ENCODE measurements around the gene ACTG1. TPM values are rescaled to one million over a fixed set of nuclear protein-coding genes. Genes with fewer than 3 reads are reported as not detected.

Gene ACTG1
- total RNA-seq, 4 donors from 2014 or later = 972 to 1,850 (median 1,126) TPM

GRCh38 chr17:81520021-81520901 is 7.7 kb upstream of the ACTG1 start:
- intact Hi-C loops (cut with DNase I) = no loop called here
- peaks cover 54 to 69% (median 59%) of the 10 kb centered on the region in 4 donors for H3K4me1 ChIP-seq

GRCh38 chr17:81519284-81520020 is 6.9 kb upstream of the ACTG1 start:
- Histone ChIP-seq H3K9me3 (no peaks in the 10 kb centered on the region), H3K36me3 (no peaks in the 10 kb centered on the region), H3K27ac (replicated peaks in 1 of 4) (peak overlapping the region; percentile 100), H3K27me3 (peaks cover 0 to 17% (median 16%) of the 10 kb centered on the region in 4 donors), H3K4me1 (peaks cover 54 to 69% (median 59%) of the 10 kb centered on the region in 4 donors), H3K4me3 (peak overlapping the region; percentile 88 to 94 (median 91))
- 17% methylated on average over 12 of the region's 61 CpGs for WGBS
- no peak for TF ChIP-seq EP300 (IDR thresholded peaks at IDR 0.05)
- TF ChIP-seq POLR2A (IDR thresholded peaks at IDR 0.05; ENCODE audit: low read depth) = no peak
- peak; percentile 28 to 58 (median 41) for TF ChIP-seq CTCF (IDR thresholded peaks at IDR 0.05)
- TF ChIP-seq POLR2AphosphoS5 (IDR thresholded peaks at IDR 0.05) = peak in 1 of 2 donors; percentile 20
- intact Hi-C loops (cut with DNase I) = loop anchor here (5.0 kb wide), 1 partner anchor 33 kb away; the partner anchor contains the start of gene FAAP100
- no peak for DNase-seq (ENCODE audit: extremely low spot score)

More at GRCh38 chr17:81520021-81520901, 7.7 kb upstream of the ACTG1 start:
- no peaks in the 10 kb centered on the region for H3K36me3 ChIP-seq
- H3K27me3 ChIP-seq = peaks cover 0 to 25% (median 22%) of the 10 kb centered on the region in 4 donors
- H3K9me3 ChIP-seq = no peaks in the 10 kb centered on the region
- no peak for DNase-seq (ENCODE audit: extremely low spot score)
- TF ChIP-seq POLR2A (IDR thresholded peaks at IDR 0.05; ENCODE audit: low read depth) (no peak), EP300 (IDR thresholded peaks at IDR 0.05) (no peak), CTCF (IDR thresholded peaks at IDR 0.05) (no peak), POLR2AphosphoS5 (IDR thresholded peaks at IDR 0.05) (no peak)
- H3K4me3 ChIP-seq = no peak overlapping the region
- WGBS = 65% methylated on average over 4 of the region's 14 CpGs
- H3K27ac ChIP-seq (replicated peaks in 1 of 4) = peak overlapping the region in 1 of 4 donors; percentile 100

GRCh38 chr17:81518785-81519283 is 6.2 kb upstream of the ACTG1 start:
- Histone ChIP-seq H3K36me3 (no peaks in the 10 kb centered on the region), H3K4me3 (peak overlapping the region; percentile 88 to 94 (median 91)), H3K4me1 (peaks cover 54 to 69% (median 61%) of the 10 kb centered on the region in 4 donors), H3K27ac (replicated peaks in 1 of 4) (peak overlapping the region; percentile 100), H3K27me3 (peaks cover 0 to 11% (median 10%) of the 10 kb centered on the region in 4 donors), H3K9me3 (no peaks in the 10 kb centered on the region)
- WGBS = 0% methylated on average over 3 of the region's 47 CpGs
- TF ChIP-seq POLR2AphosphoS5 (IDR thresholded peaks at IDR 0.05) (no peak), POLR2A (IDR thresholded peaks at IDR 0.05; ENCODE audit: low read depth) (no peak), EP300 (IDR thresholded peaks at IDR 0.05) (no peak), CTCF (IDR thresholded peaks at IDR 0.05) (no peak)
- intact Hi-C loops (cut with DNase I) = loop anchor here (5.0 kb wide), 1 partner anchor 33 kb away; the partner anchor contains the start of gene FAAP100
- no peak for DNase-seq (ENCODE audit: extremely low spot score)

- no peak for DNase-seq (ENCODE audit: extremely low spot score)
- peaks cover 0 to 5% (median 4%) of the 10 kb centered on the region in 4 donors for H3K27me3 ChIP-seq
Measured at GRCh38 chr17:81518113-81518784, 5.7 kb upstream of the ACTG1 start.

More at GRCh38 chr17:81518113-81518784, 5.7 kb upstream of the ACTG1 start:
- 50% methylated on average over 8 of the region's 24 CpGs for WGBS
- peak overlapping the region; percentile 100 for H3K27ac ChIP-seq (replicated peaks in 1 of 4)
- peaks cover 49 to 64% (median 56%) of the 10 kb centered on the region in 4 donors for H3K4me1 ChIP-seq
- intact Hi-C loops (cut with DNase I) = loop anchor here (5.0 kb wide), 1 partner anchor 34 kb away; the partner anchor contains the start of gene FAAP100
- H3K9me3 ChIP-seq = no peaks in the 10 kb centered on the region
- no peaks in the 10 kb centered on the region for H3K36me3 ChIP-seq
- H3K4me3 ChIP-seq = peak overlapping the region; percentile 88 to 94 (median 91)
- no peak for TF ChIP-seq POLR2A (IDR thresholded peaks at IDR 0.05; ENCODE audit: low read depth)
- TF ChIP-seq POLR2AphosphoS5 (IDR thresholded peaks at IDR 0.05) = no peak
- TF ChIP-seq CTCF (IDR thresholded peaks at IDR 0.05) = no peak
- no peak for TF ChIP-seq EP300 (IDR thresholded peaks at IDR 0.05)

Data from esophagus muscularis mucosa (tissue), 4 donors.